ENCODE measurements around the gene ARHGEF19.
"Not testable (repeated sequence)": the region's sequence is repeated elsewhere in the genome, so short reads cannot be mapped to it uniquely, and the experiment has no call there.

ARHGEF19 gene

GRCh38 chr1:16217061-16217785, 4.8 kb upstream of the ARHGEF19 start:
- H3K27ac ChIP-seq (replicated peaks), result no peak overlapping the region
- peak; percentile 79 to 81 for DNase-seq (ENCODE audit: low read depth in 1 of 2, low spot score in 1 of 2)
- H3K27me3 ChIP-seq (ENCODE audit: insufficient read depth, poor library complexity, severe bottlenecking), result peaks cover 3% of the 10 kb centered on the region
- TF ChIP-seq REST (IDR thresholded peaks at IDR 0.05; ENCODE audit: insufficient replicate concordance, low read depth) (no peak), POLR2AphosphoS5 (IDR thresholded peaks at IDR 0.05; ENCODE audit: low read depth) (no peak), CTCF (IDR thresholded peaks at IDR 0.05; ENCODE audit: insufficient read depth, low read length) (no peak), GABPA (IDR thresholded peaks at IDR 0.05; ENCODE audit: low read depth) (no peak), SPI1 (IDR thresholded peaks at IDR 0.05; ENCODE audit: borderline replicate concordance, low read depth) (no peak)
- H3K4me3 ChIP-seq (replicated peaks; ENCODE audit: insufficient read depth, low read length), result peak overlapping the region; percentile 28

- H3K4me3 ChIP-seq (replicated peaks; ENCODE audit: insufficient read depth, low read length), result no peak overlapping the region
- no peak overlapping the region for H3K27ac ChIP-seq (replicated peaks)
Observed at GRCh38 chr1:16215882-16216753, 3.7 kb upstream of the ARHGEF19 start.

GRCh38 chr1:16215240-16215639, 2.8 kb upstream of the ARHGEF19 start:
- not testable (repeated sequence) for DNase-seq (ENCODE audit: low read depth in 1 of 2, low spot score in 1 of 2); H3K27ac ChIP-seq (replicated peaks); H3K27me3 ChIP-seq (ENCODE audit: insufficient read depth, poor library complexity, severe bottlenecking); H3K4me3 ChIP-seq (replicated peaks; ENCODE audit: insufficient read depth, low read length)

More at GRCh38 chr1:16215882-16216753, 3.7 kb upstream of the ARHGEF19 start:
- peak in 1 of 2 experiments; percentile 13 for DNase-seq (ENCODE audit: low read depth in 1 of 2, low spot score in 1 of 2)
- H3K27me3 ChIP-seq (ENCODE audit: insufficient read depth, poor library complexity, severe bottlenecking), result peaks cover 3% of the 10 kb centered on the region
- TF ChIP-seq CTCF (IDR thresholded peaks at IDR 0.05; ENCODE audit: insufficient read depth, low read length) (no peak), GABPA (IDR thresholded peaks at IDR 0.05; ENCODE audit: low read depth) (no peak), POLR2AphosphoS5 (IDR thresholded peaks at IDR 0.05; ENCODE audit: low read depth) (no peak), REST (IDR thresholded peaks at IDR 0.05; ENCODE audit: insufficient replicate concordance, low read depth) (no peak), SPI1 (IDR thresholded peaks at IDR 0.05; ENCODE audit: borderline replicate concordance, low read depth) (no peak)

- not testable (repeated sequence) for H3K27ac ChIP-seq (replicated peaks); DNase-seq (ENCODE audit: low read depth in 1 of 2, low spot score in 1 of 2); H3K4me3 ChIP-seq (replicated peaks; ENCODE audit: insufficient read depth, low read length); H3K27me3 ChIP-seq (ENCODE audit: insufficient read depth, poor library complexity, severe bottlenecking)
Observed at GRCh38 chr1:16213544-16213943, 1.1 kb upstream of the ARHGEF19 start.
